Measurements from ENCODE around the gene EPB41L1.

The EPB41L1 gene
- 0.09 to 0.30 reads per million in 2 experiments for total RNA-seq

DNA sequence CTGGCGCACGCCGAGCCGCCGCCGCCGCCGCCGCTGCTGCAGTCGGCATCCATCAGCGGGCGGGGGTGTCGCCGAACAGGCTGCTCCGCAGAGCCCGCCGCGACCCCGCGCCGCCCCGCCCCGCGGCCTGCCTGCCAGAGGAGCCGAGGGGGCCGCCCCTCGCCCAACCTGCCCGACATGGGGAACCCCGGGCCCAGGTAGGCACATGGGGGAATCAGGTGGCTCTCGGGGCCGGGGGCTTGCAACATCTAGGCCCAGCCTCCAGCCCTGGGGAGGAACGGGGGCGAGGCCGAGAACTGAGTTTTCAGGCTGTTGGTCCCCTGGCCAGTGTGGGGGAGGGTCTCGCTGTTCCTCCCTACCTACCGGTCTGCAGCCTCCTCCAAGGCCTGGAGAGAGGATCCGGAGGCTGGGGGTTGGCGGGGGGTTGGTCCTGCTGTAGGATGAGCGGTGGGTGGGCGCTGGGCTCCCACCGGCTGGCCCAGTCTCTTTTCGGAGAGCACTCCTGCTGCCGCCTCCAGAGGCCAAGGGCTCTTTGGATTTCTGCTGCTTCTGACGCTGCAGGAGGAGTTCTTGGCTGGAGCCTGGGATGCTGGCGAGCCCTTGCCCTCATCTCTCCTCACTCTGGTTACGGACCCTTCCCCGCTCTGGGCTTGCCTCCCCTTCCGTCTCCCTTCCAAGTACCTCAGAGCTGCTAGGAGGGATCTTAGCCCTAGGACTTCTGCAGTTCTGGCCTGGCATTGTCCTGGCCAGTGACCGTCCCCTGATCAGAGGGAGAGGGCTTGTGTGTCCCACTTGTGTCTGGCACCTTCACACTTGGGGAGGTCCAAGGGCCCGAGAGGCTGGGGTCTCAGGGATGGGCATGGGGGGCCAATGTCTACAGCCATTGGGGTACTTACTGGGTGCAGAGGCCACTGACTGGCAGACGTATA lies at the start of gene EPB41L1:
EPB41L1 (plus strand) TSS at position 41 of the 929 bp plus-strand sequence. CDS start 19,038 bp downstream, outside the sequence.
- DNase-seq (ENCODE audit: low read depth) = no peak

DNA sequence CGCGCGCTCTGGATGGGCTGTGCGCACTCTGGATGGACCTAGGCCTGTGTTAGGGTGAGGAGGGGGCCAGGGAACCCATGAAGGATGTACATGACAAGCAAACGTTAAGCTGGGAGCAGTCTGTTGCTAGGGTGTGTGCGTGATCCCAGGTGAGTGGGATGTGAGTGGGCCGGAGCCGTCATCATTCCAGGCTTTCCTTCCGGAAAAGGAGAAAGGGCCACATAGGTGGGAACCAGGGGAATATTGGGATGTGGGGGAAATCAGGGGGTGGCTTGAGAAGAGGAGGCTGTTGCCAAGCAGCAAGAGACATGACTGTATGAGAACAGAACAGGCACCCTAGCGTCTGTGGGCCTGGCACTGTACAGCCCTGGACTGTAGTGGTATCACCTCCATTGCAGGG lies 49.7 kb upstream of the EPB41L1 start:
- no peak for DNase-seq (ENCODE audit: low read depth)

DNA sequence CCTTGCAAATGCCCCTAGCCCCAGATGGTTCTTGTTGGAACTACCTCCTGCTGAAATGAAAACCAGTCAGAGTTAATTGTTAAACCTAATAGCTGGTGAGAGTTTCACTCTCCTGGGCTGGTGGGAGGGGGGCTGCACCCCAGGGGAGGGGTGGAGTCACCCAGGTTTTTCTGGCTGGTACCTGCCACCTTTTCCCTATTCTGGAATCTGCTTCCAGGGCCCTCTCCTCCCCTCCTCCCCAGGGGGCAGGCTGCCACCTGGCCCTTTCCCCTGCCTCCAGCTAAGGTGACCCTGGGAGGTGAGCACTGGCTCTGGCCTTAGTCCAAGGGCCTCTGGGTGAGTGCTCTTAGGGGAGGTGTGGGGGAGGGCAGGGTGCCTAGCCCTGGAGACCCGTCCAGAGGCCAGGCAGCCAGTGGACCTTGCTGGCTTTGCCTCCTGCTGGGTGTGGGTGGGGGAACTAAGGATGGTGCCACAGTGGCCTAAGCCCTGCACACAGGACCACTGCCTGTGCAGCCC lies 48.8 kb upstream of the EPB41L1 start:
- no peak for DNase-seq (ENCODE audit: low read depth)

DNA sequence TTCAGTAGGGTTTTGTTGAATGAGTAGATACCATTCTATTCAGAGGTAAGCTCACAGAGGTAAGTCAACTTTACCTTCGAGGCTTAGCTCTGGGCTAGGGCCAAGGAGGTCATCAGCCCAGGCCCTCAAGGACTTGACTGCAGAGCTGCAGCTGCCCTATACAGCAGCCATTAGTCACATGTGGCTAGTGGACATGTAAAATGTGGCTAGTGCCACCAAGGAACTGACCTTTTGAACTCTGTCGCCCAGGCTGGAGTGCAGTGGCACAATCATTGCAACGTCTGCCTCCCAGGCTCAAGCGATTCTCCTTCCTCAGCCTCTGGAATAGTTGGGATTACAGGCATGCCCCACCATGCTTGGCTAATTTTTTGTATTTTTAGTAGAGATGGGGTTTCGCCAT lies 47.9 kb upstream of the EPB41L1 start:
- DNase-seq (ENCODE audit: low read depth) = no peak

DNA sequence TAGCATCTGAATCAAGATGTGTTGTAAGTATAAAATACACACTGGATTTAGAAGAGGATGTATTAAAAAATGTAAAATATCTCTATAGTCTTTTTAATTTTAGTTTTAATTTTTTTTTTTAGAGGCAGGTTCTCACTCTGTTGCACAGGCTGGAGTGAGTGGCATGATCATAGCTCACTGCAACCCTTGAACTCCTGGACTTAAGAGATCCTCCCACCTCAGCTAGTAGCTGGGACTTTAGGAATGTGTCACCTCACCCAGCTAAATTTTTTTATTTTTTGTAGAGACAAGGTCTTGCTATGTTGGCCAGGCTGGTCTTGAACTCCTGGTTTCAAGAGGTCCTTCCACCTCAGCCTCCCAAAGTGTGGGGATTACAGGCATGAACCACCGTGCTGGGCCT lies 46.7 kb upstream of the EPB41L1 start:
- no peak for DNase-seq (ENCODE audit: low read depth)

DNA sequence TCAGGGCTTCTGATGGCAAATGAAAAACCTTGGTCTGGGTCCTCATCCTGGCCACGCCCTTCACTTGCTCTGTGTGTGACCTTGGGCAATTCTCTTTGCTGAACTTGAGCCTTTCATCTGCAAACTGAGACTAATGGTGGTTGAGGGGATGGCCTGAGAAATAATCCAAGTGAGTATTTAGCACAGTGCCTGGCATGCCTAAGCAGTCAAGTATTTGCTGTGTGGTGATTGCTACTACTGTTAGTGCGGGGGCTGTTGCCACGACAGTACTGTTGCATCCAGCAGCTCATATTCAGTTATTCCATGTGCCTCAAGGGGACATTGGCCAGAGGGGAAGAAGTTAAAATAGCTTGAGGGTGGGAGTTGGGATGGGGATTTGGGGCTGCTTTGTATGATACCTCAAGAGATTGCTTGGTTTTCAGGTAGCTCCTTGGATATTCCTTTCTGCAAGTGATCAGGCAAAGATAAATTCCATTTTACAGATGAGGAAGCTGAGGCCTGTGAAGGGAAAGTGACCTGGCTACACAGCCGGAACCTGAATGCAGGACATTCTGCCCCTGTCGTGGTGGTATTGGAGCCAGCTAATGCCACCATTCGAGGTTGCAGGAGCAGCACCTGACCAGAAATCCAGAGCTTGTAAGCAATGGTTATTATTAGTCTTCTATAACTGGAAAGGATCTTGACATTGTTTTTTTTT lies 45.1 kb upstream of the EPB41L1 start:
- DNase-seq (ENCODE audit: low read depth) = no peak

DNA sequence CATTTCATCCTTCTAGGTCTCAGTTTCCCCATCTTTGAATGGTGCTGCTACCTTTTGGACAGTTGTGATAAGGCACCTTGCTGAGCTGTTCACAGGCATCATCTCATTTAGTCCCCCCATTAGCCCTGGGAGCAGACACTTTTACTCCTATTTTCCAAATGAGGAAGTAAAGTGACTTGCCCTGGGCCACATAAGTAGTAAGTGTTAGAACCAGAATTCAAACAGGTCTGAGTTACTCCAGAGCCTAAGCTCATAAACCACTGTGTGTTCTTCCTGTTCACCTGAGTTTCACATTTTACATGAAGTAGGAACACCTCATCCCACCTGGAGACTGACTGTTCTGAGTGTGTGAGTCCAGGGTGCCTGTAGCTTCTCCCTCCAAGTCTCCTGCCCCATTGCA lies 43.5 kb upstream of the EPB41L1 start:
- DNase-seq (ENCODE audit: low read depth) = no peak

DNA sequence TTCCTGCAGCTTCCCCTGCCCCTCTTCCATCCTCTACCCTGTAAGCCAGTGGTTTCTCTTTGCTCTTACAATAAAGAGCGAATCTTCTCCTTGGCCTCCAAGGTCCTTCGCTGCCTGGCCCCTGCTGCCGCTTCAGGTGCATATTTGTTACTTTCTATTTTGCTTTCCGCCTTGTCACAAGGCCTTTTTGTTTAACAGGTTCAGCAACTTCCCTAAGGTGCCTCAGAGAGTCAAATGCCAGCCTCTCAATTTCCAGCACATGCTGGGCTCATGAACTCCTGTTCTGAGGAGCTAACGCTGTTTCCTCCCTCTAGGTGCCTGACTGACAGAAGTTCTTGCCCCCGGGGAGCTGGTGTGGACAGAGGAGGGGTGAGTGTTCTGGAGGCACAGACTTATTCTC lies 42.4 kb upstream of the EPB41L1 start:
- DNase-seq (ENCODE audit: low read depth) = no peak

DNA sequence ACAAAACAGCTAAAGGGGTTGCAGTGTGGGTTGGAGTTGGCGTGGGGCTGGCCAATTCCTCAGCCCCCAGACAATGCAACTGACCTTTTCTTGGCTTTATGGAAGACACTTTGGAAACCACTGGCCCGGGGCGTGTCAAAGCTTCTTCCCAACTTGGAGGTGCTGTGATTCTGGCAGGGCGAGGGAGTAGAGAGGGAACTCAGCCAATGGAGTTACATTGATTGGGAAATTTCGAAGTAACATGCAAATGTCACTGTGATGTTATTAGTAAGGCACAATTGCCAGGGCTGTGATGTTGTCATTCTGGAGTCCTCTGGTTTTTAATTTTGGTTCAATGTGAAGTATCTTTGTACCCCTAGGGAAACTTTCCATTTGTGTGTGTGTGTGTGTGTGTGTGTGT lies 41.5 kb upstream of the EPB41L1 start:
- no peak for DNase-seq (ENCODE audit: low read depth)

DNA sequence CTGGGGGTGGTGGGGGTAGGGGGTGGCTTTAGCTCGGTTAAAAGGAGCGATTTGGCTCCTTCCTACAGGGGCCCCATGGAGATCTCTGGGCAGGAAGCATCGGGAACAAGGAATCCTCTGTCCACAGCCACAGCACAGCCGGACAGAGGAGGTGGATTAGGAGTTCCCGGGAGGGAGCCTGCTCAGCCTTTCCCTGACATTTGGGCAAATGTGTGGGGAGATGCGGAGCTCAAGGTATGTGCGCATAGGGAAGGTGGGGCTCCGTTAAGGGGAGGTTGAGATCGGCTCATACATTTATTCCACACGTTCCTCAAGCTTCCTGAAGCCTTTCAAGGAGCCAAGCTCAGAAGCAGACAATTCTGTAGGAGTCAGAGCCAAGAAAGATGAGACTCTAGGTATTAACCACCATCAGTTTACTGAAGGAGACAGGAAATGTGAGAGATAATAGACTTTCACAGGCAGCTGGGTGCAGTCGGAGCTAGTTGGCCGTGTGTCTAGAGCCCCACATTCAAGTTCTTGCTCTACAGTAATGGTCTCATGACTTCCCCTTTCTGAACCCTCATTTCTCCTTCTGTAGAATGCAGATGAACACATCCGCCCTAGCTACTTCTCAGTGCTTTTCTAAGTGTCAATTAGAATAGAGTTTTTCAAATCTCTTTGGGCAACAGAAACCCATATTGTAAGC lies 40.8 kb upstream of the EPB41L1 start:
- no peak for DNase-seq (ENCODE audit: low read depth)

DNA sequence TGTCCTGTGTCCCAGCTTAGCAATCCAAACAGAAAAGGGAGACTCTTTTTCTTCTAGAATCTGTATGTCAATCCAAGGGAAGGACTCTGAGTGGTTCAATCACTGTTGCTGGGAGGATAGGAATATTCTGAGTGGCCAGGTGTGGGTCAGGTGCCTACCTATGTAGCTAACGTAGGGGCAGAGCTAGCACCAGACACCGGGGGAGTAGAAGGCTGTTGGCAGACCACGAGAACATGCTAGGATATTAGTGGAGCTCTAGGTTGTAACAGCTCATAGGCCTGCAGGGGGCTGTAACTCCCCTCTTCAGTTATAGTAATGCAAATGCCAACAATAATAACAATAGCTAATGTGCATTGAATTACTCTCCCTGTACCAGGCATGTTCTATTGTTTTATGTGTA lies 39.8 kb upstream of the EPB41L1 start:
- no peak for DNase-seq (ENCODE audit: low read depth)

DNA sequence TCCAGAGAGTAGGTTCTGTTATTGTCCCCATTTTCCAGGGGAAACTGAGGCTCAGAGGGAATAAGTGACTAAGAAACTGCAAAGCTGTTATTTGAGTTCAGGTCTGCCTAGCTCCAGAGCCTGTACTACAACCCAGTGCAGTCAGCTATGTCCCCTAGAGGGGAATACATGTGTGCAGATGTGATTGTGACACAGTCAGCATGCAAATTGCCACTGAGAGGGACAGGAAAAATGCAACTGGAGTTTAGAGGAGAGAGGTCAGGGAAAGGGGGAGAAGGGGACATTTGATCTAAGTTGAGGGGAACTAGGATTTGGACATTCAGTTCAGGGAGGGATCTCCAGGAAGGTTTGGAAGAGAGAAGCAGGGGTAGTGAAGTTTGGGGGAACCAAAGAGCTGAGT lies 38.6 kb upstream of the EPB41L1 start:
- DNase-seq (ENCODE audit: low read depth) = no peak

DNA sequence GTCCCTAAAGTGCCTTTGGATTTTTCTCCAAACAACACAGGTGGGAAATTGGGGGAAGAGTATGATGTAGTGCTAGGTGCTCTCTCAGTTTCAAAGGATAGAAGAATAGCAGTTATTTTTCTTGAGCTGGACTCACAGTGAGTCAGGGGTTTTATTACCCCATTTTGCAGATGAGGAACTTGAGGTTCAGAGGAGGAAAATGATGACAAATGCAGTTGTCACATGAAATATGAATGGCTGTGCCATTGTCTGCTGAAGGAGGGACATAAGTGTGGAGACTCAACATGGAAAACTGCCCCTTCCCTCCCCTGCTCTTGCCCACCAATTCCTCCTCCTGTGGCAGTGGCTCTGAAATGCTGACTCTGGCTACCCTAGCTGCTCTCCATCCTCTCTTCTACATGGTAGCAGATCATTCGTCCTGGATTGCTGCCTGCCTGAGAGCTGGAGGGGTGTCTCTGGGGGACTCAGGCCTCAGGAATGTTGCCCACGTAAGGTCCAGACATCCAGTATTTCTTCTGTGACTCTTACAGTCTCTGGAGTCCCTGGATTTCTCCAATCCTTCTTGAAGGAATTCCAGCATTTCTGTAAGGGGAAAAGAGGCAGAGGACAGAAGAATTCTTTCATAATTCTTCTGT lies 37.6 kb upstream of the EPB41L1 start:
- DNase-seq (ENCODE audit: low read depth) = no peak

DNA sequence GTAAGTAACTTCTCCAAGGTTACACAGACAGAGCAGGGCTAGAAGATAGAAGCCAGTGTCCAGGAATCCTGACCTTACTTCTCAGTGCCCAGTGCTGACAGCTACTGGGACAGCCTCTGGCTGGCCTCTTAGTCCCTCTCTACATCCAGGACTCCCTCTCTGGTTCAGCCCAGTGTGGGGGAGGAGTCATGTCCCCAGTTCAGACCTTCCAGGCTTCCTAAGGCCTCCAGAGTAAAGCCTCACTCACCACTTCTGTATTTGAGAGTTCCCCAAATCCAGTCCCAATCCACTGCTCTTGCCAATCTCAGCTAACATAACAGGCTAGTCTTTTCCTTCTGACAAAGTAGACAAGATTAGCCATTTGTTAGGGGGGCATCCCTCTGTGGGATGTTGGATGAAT lies 36.9 kb upstream of the EPB41L1 start:
- no peak for DNase-seq (ENCODE audit: low read depth)

DNA sequence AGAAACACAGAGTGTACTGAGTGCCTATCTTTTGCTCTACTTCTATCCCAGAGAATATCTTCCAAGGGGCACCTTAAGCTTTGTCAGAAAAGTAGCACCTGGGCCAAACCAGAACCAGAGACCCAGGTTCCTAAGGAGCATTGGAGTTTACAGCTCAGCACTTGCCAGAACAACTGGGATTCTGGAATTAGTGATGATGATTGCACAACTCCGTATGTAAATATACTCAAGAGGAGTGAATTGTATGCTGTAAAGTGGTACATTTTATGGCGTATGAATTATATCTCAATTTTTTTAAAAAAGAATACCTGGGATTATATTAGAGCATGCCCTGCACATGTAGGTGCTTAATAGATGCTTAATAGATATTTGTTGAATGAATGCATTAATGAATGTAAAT lies 36.2 kb upstream of the EPB41L1 start:
- DNase-seq (ENCODE audit: low read depth) = no peak

DNA sequence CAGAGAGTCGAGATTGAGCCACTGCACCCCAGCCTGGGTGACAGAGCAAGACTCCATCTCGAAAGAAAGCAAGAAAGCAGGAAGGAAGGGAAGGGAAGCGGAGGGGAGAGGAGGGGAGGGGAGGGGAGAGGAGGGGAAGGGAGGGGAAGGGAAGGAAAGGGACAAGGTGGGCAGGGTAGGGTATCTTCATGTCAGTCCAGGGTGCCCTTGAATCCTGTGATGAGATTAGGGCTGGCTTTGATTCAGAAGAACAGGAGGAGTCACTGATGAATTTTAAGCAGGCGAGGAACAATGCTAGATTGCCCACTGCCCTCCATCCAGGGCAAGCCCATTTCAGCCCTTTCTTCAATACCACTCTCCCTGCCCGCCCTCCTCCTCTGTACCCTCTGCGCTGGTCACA lies 35.0 kb upstream of the EPB41L1 start:
- DNase-seq (ENCODE audit: low read depth) = no peak

DNA sequence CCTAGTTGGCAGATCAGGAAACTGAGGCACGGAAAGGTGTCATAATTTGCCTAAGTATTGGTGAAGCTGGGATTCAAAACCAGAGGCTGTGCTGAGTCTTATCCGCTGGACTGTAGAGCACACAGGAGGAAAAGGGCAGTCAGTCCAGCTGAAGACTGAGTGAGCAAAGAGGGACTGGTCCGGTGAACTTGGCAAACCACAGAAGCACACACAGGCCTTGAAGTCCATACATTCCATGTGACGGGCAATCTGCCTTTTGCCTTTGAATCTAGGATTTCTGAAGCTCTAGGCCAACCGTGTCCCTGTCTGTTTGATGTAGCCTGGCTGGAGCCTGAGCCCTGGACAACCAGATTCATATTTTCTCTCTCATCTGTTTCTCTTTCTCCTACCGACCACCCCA lies 34.3 kb upstream of the EPB41L1 start:
- no peak for DNase-seq (ENCODE audit: low read depth)

DNA sequence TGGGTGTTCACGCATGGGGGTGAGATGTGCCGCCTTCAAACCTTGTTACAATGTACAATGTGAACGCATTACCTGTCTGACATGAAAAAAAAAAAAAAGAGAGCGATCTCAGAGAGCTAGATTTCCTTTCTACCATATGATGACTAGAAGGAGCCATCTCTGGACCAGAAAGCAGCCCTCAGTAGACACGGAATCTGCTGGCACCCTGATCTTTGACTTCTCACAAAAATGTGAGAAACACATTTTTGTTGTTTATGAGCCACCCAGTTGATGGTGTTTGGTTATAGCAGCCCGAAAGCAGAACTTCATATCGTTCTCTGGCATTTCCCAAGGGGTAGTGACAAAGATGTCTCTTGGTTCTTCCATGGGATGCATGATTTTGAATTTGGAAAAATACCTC lies 33.5 kb upstream of the EPB41L1 start:
- DNase-seq (ENCODE audit: low read depth) = no peak

DNA sequence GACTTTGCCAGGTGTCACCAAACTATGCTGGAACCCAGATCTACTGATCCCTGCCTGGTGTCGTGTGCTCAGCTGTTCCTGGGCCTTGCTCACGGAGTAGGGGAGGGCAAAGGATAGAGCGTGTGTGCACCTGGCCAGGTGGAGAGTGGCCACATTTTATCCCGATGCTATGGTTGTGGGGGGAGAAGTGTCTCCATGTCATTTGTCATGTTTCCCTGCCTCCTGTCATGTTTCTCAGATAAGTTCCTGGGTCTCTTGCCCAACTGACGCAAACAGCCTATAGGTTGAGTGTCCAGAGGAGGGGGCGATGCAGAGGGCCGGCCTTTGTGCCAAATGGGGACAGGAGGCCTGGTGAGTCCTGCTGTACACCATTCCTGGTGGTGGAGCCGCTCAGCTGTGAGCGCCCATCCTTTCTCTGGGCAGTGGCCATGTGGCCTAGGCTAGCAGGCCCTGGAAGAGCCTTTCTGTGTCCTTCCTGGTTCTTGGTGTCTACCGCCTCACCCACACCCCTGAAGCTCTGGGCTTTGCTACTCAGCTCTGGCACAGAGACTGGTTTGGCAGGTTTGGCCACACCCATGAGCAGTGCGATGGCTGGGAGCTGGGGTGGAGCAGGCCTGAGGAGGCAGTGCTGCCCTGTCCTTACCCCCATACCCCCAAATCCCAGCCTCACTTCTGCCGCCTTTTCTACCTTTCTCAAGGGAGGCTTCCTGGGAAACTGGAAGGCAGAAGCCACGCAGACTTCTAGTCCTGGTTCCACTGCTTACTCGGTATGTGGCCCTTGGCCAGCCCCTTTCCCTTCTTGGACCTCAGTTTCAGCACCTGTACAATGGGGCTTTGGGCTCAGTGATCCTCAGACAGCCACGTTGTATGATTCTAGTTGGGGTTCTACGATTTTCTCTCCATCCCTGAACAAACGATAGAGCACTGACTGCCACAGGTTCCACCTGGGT lies 32.3 kb upstream of the EPB41L1 start:
- DNase-seq (ENCODE audit: low read depth) = no peak

DNA sequence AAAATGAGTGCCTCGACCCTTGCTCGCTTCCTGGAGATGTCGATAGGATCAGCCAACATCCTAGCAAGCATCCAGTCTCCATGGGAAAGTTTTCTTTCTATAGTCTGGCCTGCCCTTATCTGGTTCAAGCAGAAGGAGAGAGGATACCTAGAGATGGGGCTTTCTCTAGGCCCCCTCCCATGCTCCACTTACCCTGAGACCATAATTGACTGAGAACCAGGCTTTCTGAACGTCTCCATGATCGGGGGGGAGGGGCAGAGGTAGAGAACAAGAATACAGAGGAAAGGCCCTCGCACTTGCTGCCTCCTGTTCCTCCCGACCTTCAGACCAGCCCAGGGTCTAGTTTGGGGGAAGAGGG lies 31.6 kb upstream of the EPB41L1 start:
- DNase-seq (ENCODE audit: low read depth) = no peak

DNA sequence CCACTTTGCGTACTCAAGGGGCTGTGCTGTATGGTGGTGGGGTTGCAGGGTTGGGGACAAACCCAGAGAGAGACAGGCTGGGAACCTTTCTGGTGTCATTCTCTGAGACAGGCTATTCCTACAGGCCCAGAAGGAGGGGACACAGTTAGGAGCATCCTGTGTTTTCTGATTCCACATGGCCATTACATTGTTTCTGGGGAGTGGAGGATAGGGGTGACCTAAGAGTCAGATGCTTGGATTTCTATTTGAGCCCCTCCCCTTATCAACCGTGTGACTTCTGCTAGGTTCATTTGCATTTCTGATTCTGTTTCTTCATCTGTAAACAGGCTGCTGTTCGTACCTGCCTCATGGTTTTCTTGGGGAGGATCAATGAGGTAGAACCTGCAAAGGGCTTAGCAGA lies 29.4 kb upstream of the EPB41L1 start:
- DNase-seq (ENCODE audit: low read depth) = no peak
